HEK293 (cell line): ENCODE data around the gene LRRN4CL.

Experiments used
- EGR2 ChIP-seq: fragments of 450-650 bp; formaldehyde crosslinking; IDR thresholded peaks from 2 replicates; pipeline ENCODE4 v1.5.1; 2016; ENCODE audit warnings: low read depth, missing biosample characterization, missing genetic modification characterization
- GLI2 ChIP-seq: fragments of 450-650 bp; formaldehyde crosslinking; IDR thresholded peaks from 2 replicates; pipeline ENCODE4; 2017; ENCODE audit warnings: missing biosample characterization, missing genetic modification characterization, low read depth, borderline replicate concordance
- GLIS1 ChIP-seq: fragments of 450-650 bp; formaldehyde crosslinking; IDR thresholded peaks from 2 replicates; pipeline ENCODE4 v1.5.1; 2016; ENCODE audit warnings: missing biosample characterization, missing genetic modification characterization
- GLIS2 ChIP-seq: fragments of 450-650 bp; formaldehyde crosslinking; IDR thresholded peaks from 2 replicates; pipeline ENCODE4 v1.5.1; 2016; ENCODE audit warnings: missing biosample characterization, missing genetic modification characterization
- KLF1 ChIP-seq: fragments of 450-650 bp; formaldehyde crosslinking; IDR thresholded peaks from 2 replicates; pipeline ENCODE4 v1.5.1; 2016; ENCODE audit warnings: missing biosample characterization, missing genetic modification characterization
- REPIN1 ChIP-seq: fragments of 450-650 bp; formaldehyde crosslinking; IDR thresholded peaks from 2 replicates; pipeline ENCODE4 v1.5.1; 2017; ENCODE audit warnings: missing biosample characterization, missing genetic modification characterization, low read depth
- SP2 ChIP-seq: fragments of 450-650 bp; formaldehyde crosslinking; IDR thresholded peaks from 2 replicates; pipeline ENCODE4 v1.5.1; 2016; ENCODE audit warnings: missing biosample characterization, missing genetic modification characterization
- SP7 ChIP-seq: fragments of 450-650 bp; formaldehyde crosslinking; IDR thresholded peaks from 2 replicates; pipeline ENCODE4 v1.5.1; 2016; ENCODE audit warnings: missing biosample characterization, missing genetic modification characterization
- WT1 ChIP-seq: fragments of 450-650 bp; formaldehyde crosslinking; IDR thresholded peaks from 2 replicates; pipeline ENCODE4 v1.5.1; 2016; ENCODE audit warnings: missing biosample characterization, missing genetic modification characterization
- YY2 ChIP-seq: fragments of 450-650 bp; formaldehyde crosslinking; IDR thresholded peaks from 2 replicates; pipeline ENCODE4 v1.5.1; 2016; ENCODE audit warnings: missing biosample characterization, missing genetic modification characterization
- ZBTB17 ChIP-seq: fragments of 450-650 bp; formaldehyde crosslinking; IDR thresholded peaks from 2 replicates; pipeline ENCODE4 v1.5.1; 2016; ENCODE audit warnings: missing biosample characterization, missing genetic modification characterization
- ZFHX2 ChIP-seq: fragments of 450-650 bp; formaldehyde crosslinking; conservative IDR thresholded peaks from 2 replicates; pipeline ENCODE4 v1.5.1; 2016; ENCODE audit warnings: missing biosample characterization, missing genetic modification characterization
- ZFP37 ChIP-seq: fragments of 450-650 bp; formaldehyde crosslinking; IDR thresholded peaks from 2 replicates; pipeline ENCODE4 v1.5.1; 2016; ENCODE audit warnings: missing biosample characterization, missing genetic modification characterization
- ZNF155 ChIP-seq: fragments of 450-650 bp; formaldehyde crosslinking; IDR thresholded peaks from 2 replicates; pipeline ENCODE4 v1.5.1; 2016; ENCODE audit warnings: missing biosample characterization, missing genetic modification characterization
- ZNF248 ChIP-seq: fragments of 450-650 bp; formaldehyde crosslinking; IDR thresholded peaks from 2 replicates; pipeline ENCODE4 v1.5.1; 2017; ENCODE audit warnings: missing biosample characterization, missing genetic modification characterization
- ZNF292 ChIP-seq: fragments of 450-650 bp; formaldehyde crosslinking; IDR thresholded peaks from 2 replicates; pipeline ENCODE4 v1.5.1; 2016; ENCODE audit warnings: low read depth, missing biosample characterization, missing genetic modification characterization, borderline replicate concordance
- ZNF354C ChIP-seq: fragments of 450-650 bp; formaldehyde crosslinking; IDR thresholded peaks from 2 replicates; pipeline ENCODE4 v1.5.1; 2016; ENCODE audit warnings: missing biosample characterization, missing genetic modification characterization, low read depth, borderline replicate concordance
- ZNF426 ChIP-seq: fragments of 450-650 bp; formaldehyde crosslinking; IDR thresholded peaks from 2 replicates; pipeline ENCODE4 v1.5.1; 2017; ENCODE audit warnings: missing biosample characterization, missing genetic modification characterization, mild to moderate bottlenecking, inconsistent platforms, moderate library complexity
- ZNF48 ChIP-seq: fragments of 450-650 bp; formaldehyde crosslinking; IDR thresholded peaks from 2 replicates; pipeline ENCODE4 v1.5.1; 2016; ENCODE audit warnings: missing biosample characterization, missing genetic modification characterization
- ZNF510 ChIP-seq: fragments of 450-650 bp; formaldehyde crosslinking; IDR thresholded peaks from 2 replicates; pipeline ENCODE4 v1.5.1; 2018; ENCODE audit warnings: mild to moderate bottlenecking, missing genetic modification characterization, missing biosample characterization; ENCODE audit not compliant: insufficient replicate concordance
- ZNF529 ChIP-seq: fragments of 450-650 bp; formaldehyde crosslinking; IDR thresholded peaks from 2 replicates; pipeline ENCODE4 v1.5.1; 2017; ENCODE audit warnings: missing genetic modification characterization, missing biosample characterization; ENCODE audit not compliant: insufficient replicate concordance
- ZNF530 ChIP-seq: fragments of 450-650 bp; formaldehyde crosslinking; IDR thresholded peaks from 2 replicates; pipeline ENCODE4 v1.5.1; 2016; ENCODE audit warnings: low read depth, missing biosample characterization, missing genetic modification characterization
- ZNF560 ChIP-seq: fragments of 450-650 bp; formaldehyde crosslinking; IDR thresholded peaks from 2 replicates; pipeline ENCODE4 v1.5.1; 2017; ENCODE audit warnings: missing biosample characterization, missing genetic modification characterization, borderline replicate concordance
- ZNF621 ChIP-seq: fragments of 450-650 bp; formaldehyde crosslinking; IDR thresholded peaks from 2 replicates; pipeline ENCODE4 v1.5.1; 2017; ENCODE audit warnings: missing biosample characterization, missing genetic modification characterization
- ZNF629 ChIP-seq: fragments of 450-650 bp; formaldehyde crosslinking; IDR thresholded peaks from 2 replicates; pipeline ENCODE4 v1.5.1; 2017; ENCODE audit warnings: missing biosample characterization, missing genetic modification characterization
- ZNF701 ChIP-seq: fragments of 450-650 bp; formaldehyde crosslinking; IDR thresholded peaks from 2 replicates; pipeline ENCODE4 v1.5.1; 2016; ENCODE audit warnings: missing biosample characterization, missing genetic modification characterization
- ZNF747 ChIP-seq: fragments of 450-650 bp; formaldehyde crosslinking; IDR thresholded peaks from 2 replicates; pipeline ENCODE4 v1.5.1; 2016; ENCODE audit warnings: missing biosample characterization, missing genetic modification characterization
- ZNF777 ChIP-seq: fragments of 450-650 bp; formaldehyde crosslinking; IDR thresholded peaks from 2 replicates; pipeline ENCODE4 v1.5.1; 2017; ENCODE audit warnings: missing biosample characterization, missing genetic modification characterization, borderline replicate concordance
- TF ChIP-seq, protein P1 (sequence below): fragments of 450-650 bp; formaldehyde crosslinking; IDR thresholded peaks from 2 replicates; pipeline ENCODE4 v1.5.1; 2016; ENCODE audit warnings: missing biosample characterization, missing genetic modification characterization
- TF ChIP-seq, protein P2 (sequence below): fragments of 450-650 bp; formaldehyde crosslinking; IDR thresholded peaks from 2 replicates; pipeline ENCODE4 v1.5.1; 2016; ENCODE audit warnings: missing biosample characterization, missing genetic modification characterization
- TF ChIP-seq, protein P3 (sequence below): fragments of 450-650 bp; formaldehyde crosslinking; IDR thresholded peaks from 2 replicates; pipeline ENCODE4 v1.5.1; 2016; ENCODE audit warnings: missing biosample characterization, missing genetic modification characterization, low read depth
- TF ChIP-seq, protein P4 (sequence below): fragments of 450-650 bp; formaldehyde crosslinking; IDR thresholded peaks from 2 replicates; pipeline ENCODE4 v1.5.1; 2017; ENCODE audit warnings: missing biosample characterization, missing genetic modification characterization

LRRN4CL gene

DNA sequence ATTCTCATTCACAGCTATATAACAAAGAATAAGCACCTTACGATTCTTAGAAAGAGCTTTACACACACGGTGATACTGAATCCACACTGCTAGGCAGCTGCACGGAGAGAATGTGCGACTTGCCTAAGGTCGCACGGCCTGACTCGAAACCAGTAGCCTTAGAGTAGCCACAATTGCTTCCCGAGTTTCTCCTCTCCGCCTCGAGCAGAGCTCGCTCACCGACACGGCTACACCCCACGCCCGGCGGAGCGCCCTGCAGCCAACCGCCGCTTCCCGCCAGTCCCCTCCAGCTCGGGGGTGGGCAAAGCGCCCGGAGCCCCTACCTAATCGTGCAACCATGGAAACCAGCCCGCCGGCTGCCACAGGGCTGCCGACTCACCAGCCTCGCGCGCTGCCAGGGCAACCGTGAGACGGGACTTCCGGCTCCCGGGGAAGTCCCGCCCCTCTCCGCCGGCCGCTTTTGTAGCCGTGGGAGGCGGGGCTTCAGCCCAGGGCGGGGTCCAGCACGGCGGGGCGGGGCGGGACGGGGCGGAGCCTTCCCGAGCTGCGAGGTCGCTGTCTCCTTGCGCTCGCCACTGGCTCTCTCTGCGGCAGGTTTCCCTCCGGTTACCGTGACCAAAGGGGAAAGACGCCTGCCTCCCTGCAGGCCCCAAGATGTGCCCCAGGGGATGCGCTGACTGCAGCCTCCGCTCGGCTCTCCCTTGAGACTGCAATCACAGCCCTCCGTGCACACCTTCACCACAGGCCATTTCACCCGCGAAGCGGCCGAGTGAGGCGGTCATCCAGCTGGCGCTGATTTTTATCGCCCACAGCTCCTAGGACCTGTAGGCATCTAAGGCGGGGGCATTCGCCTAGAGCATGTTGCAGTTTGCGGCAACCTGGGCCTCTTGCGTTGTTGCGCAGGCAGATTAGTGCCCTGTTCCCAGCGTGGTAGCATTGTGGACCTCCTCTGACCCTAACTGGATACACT lies 16.8 kb upstream of the LRRN4CL start (continued):
- TF ChIP-seq ZFP37 (tag by site-specific recombination) (no peak), ZNF510 (no peak), ZNF747 (tag by site-specific recombination) (no peak), ZNF354C (no peak), SP2 (tag by site-specific recombination) (peak; percentile 91), ZNF621 (tag by site-specific recombination) (no peak), REPIN1 (tag by site-specific recombination) (no peak), SP7 (tag by site-specific recombination) (0 out of 2 replicates have a peak, but pooled peaks have one; percentile 9), ZNF292 (no peak), ZNF426 (tag by site-specific recombination) (no peak), ZNF777 (tag by site-specific recombination) (no peak), ZNF701 (no peak), WT1 (0 out of 2 replicates have a peak, but pooled peaks have one; percentile 12), ZNF155 (tag by site-specific recombination) (no peak), ZNF248 (no peak), GLIS1 (tag by site-specific recombination) (peak; percentile 55), ZFHX2 (tag by site-specific recombination) (no peak), GLIS2 (tag by site-specific recombination) (peak; percentile 51), ZNF529 (no peak), ZNF560 (tag by site-specific recombination) (no peak), ZBTB17 (tag by site-specific recombination) (peak; percentile 66), EGR2 (no peak), ZNF530 (tag by site-specific recombination) (no peak), ZNF629 (tag by site-specific recombination) (no peak), KLF1 (tag by site-specific recombination) (0 out of 2 replicates have a peak, but pooled peaks have one; percentile 12), GLI2 (tag by site-specific recombination) (no peak), ZNF48 (tag by site-specific recombination) (no peak), YY2 (tag by site-specific recombination) (no peak)
- TF ChIP-seq, protein P1, sequence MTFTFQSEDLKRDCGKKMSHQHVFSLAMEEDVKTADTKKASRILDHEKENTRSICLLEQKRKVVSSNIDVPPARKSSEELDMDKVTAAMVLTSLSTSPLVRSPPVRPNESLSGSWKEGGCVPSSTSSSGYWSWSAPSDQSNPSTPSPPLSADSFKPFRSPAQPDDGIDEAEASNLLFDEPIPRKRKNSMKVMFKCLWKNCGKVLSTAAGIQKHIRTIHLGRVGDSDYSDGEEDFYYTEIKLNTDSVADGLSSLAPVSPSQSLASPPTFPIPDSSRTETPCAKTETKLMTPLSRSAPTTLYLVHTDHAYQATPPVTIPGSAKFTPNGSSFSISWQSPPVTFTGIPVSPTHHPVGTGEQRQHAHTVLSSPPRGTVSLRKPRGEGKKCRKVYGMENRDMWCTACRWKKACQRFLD (tag by site-specific recombination): no peak
- TF ChIP-seq, protein P2, sequence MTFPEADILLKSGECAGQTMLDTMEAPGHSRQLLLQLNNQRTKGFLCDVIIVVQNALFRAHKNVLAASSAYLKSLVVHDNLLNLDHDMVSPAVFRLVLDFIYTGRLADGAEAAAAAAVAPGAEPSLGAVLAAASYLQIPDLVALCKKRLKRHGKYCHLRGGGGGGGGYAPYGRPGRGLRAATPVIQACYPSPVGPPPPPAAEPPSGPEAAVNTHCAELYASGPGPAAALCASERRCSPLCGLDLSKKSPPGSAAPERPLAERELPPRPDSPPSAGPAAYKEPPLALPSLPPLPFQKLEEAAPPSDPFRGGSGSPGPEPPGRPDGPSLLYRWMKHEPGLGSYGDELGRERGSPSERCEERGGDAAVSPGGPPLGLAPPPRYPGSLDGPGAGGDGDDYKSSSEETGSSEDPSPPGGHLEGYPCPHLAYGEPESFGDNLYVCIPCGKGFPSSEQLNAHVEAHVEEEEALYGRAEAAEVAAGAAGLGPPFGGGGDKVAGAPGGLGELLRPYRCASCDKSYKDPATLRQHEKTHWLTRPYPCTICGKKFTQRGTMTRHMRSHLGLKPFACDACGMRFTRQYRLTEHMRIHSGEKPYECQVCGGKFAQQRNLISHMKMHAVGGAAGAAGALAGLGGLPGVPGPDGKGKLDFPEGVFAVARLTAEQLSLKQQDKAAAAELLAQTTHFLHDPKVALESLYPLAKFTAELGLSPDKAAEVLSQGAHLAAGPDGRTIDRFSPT (tag by site-specific recombination): peak; percentile 87
- TF ChIP-seq, protein P3, sequence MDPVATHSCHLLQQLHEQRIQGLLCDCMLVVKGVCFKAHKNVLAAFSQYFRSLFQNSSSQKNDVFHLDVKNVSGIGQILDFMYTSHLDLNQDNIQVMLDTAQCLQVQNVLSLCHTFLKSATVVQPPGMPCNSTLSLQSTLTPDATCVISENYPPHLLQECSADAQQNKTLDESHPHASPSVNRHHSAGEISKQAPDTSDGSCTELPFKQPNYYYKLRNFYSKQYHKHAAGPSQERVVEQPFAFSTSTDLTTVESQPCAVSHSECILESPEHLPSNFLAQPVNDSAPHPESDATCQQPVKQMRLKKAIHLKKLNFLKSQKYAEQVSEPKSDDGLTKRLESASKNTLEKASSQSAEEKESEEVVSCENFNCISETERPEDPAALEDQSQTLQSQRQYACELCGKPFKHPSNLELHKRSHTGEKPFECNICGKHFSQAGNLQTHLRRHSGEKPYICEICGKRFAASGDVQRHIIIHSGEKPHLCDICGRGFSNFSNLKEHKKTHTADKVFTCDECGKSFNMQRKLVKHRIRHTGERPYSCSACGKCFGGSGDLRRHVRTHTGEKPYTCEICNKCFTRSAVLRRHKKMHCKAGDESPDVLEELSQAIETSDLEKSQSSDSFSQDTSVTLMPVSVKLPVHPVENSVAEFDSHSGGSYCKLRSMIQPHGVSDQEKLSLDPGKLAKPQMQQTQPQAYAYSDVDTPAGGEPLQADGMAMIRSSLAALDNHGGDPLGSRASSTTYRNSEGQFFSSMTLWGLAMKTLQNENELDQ (tag by site-specific recombination): no peak
- TF ChIP-seq, protein P4, sequence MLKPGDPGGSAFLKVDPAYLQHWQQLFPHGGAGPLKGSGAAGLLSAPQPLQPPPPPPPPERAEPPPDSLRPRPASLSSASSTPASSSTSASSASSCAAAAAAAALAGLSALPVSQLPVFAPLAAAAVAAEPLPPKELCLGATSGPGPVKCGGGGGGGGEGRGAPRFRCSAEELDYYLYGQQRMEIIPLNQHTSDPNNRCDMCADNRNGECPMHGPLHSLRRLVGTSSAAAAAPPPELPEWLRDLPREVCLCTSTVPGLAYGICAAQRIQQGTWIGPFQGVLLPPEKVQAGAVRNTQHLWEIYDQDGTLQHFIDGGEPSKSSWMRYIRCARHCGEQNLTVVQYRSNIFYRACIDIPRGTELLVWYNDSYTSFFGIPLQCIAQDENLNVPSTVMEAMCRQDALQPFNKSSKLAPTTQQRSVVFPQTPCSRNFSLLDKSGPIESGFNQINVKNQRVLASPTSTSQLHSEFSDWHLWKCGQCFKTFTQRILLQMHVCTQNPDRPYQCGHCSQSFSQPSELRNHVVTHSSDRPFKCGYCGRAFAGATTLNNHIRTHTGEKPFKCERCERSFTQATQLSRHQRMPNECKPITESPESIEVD: no peak
